Mesenchymal stem cell (in vitro differentiated cells and primary cell): Measurements from ENCODE around the gene TRIM25.

Experiments used
- DNase-seq: peaks from one replicate; pipeline ENCODE4 v3.0.0-alpha.2; 2013
- H2AFZ ChIP-seq: one replicate; pipeline ENCODE4 v1.6.1; 2013; ENCODE audit warnings: low read depth, mild to moderate bottlenecking, control low read depth, inconsistent platforms, low read length, moderate library complexity
- H2AK5ac ChIP-seq: 2 replicates; pipeline ENCODE4 v1.6.1; 2013; ENCODE audit warnings: low read length, moderate library complexity, mild to moderate bottlenecking, inconsistent platforms; ENCODE audit not compliant: severe bottlenecking
- H2BK120ac ChIP-seq: one replicate; pipeline ENCODE4 v1.6.1; 2013; ENCODE audit warnings: low read depth, mild to moderate bottlenecking, inconsistent platforms, low read length, moderate library complexity
- H2BK12ac ChIP-seq, 2 experiments: one replicate each; pipeline ENCODE4 v1.6.1; 2013; ENCODE audit warnings: inconsistent platforms in 2 of 2, low read length in 2 of 2, mild to moderate bottlenecking in 2 of 2, moderate library complexity in 2 of 2, control low read depth in 1 of 2
- H2BK15ac ChIP-seq: one replicate; pipeline ENCODE4 v1.6.1; 2013; ENCODE audit warnings: mild to moderate bottlenecking, low read depth, inconsistent platforms; ENCODE audit not compliant: poor library complexity, severe bottlenecking
- H2BK5ac ChIP-seq: 2 replicates; pipeline ENCODE4 v1.6.1; 2013; ENCODE audit warnings: low read depth, mild to moderate bottlenecking, low read length, control low read depth, inconsistent platforms; ENCODE audit not compliant: poor library complexity, severe bottlenecking
- H3K14ac ChIP-seq, 2 experiments: one replicate each; pipeline ENCODE4 v1.6.1; 2013; ENCODE audit warnings: inconsistent platforms in 2 of 2, low read length in 2 of 2, control low read depth in 1 of 2, mild to moderate bottlenecking in 1 of 2, moderate library complexity in 1 of 2
- H3K18ac ChIP-seq, 2 experiments: one replicate each; pipeline ENCODE4 v1.6.1; 2013; ENCODE audit warnings: inconsistent platforms in 2 of 2, low read length in 2 of 2, control low read depth in 1 of 2, low read depth in 1 of 2, mild to moderate bottlenecking in 1 of 2
- H3K23ac ChIP-seq, 2 experiments: one replicate each; pipeline ENCODE4 v1.6.1; 2013; ENCODE audit warnings: inconsistent platforms in 2 of 2, low read length in 2 of 2, mild to moderate bottlenecking in 2 of 2, moderate library complexity in 2 of 2, control low read depth in 1 of 2
- H3K27ac ChIP-seq: 2 replicates; pipeline ENCODE4 v1.5.1; 2013; ENCODE audit warnings: mild to moderate bottlenecking, moderate library complexity, low read length, control low read depth, inconsistent platforms; ENCODE audit not compliant: poor library complexity, severe bottlenecking
- H3K27me3 ChIP-seq, 2 experiments: 2 replicates each; pipeline versions ENCODE4 v1.6.1 to v1.7.0; 2013; ENCODE audit warnings: low read length in 2 of 2, mild to moderate bottlenecking in 2 of 2, moderate library complexity in 2 of 2, control low read depth in 1 of 2, inconsistent platforms in 1 of 2; ENCODE audit not compliant: control insufficient read depth in 1 of 2, insufficient read depth in 1 of 2
- H3K36me3 ChIP-seq, 2 experiments: 2 replicates each; pipeline versions ENCODE4 v1.6.1 to v1.7.0; 2013; ENCODE audit warnings: low read length in 2 of 2, control low read depth in 1 of 2, inconsistent platforms in 1 of 2, low read depth in 1 of 2, mild to moderate bottlenecking in 1 of 2; ENCODE audit not compliant: insufficient read depth in 2 of 2, control insufficient read depth in 1 of 2
- H3K4ac ChIP-seq, 2 experiments: one replicate each; pipeline ENCODE4 v1.6.1; 2013; ENCODE audit warnings: inconsistent platforms in 2 of 2, low read length in 2 of 2, mild to moderate bottlenecking in 2 of 2, moderate library complexity in 2 of 2, control low read depth in 1 of 2, low read depth in 1 of 2
- H3K4me1 ChIP-seq: 2 replicates; pipeline ENCODE4 v1.6.1; 2013; ENCODE audit warnings: low read depth, low read length, control low read depth; ENCODE audit not compliant: control insufficient read depth, insufficient read depth
- H3K4me2 ChIP-seq: 2 replicates; pipeline ENCODE4 v1.6.1; 2013; ENCODE audit warnings: low read length, mild to moderate bottlenecking, inconsistent platforms; ENCODE audit not compliant: poor library complexity, severe bottlenecking
- H3K4me3 ChIP-seq, 2 experiments: 2 replicates each; pipeline versions ENCODE4 v1.5.1 to v1.7.0; 2013; ENCODE audit warnings: low read length in 2 of 2, mild to moderate bottlenecking in 2 of 2, control low read depth in 1 of 2, low read depth in 1 of 2; ENCODE audit not compliant: insufficient read depth in 1 of 2
- H3K79me1 ChIP-seq: replicated peaks from 2 replicates; pipeline ENCODE4 v1.6.1; 2013; ENCODE audit warnings: mild to moderate bottlenecking, control low read depth, low read length, inconsistent platforms; ENCODE audit not compliant: poor library complexity, severe bottlenecking
- H3K9ac ChIP-seq: 2 replicates; pipeline ENCODE4 v1.7.0; 2013; ENCODE audit warnings: mild to moderate bottlenecking, low read length, moderate library complexity
- H3K9me3 ChIP-seq: 2 replicates; pipeline ENCODE4 v1.7.0; 2013; ENCODE audit warnings: mild to moderate bottlenecking, low read length; ENCODE audit not compliant: control insufficient read depth
- H4K8ac ChIP-seq: one replicate; pipeline ENCODE4 v1.6.1; 2013; ENCODE audit warnings: inconsistent platforms, mild to moderate bottlenecking, low read length, moderate library complexity
- H4K91ac ChIP-seq: one replicate; pipeline ENCODE4 v1.6.1; 2013; ENCODE audit warnings: mild to moderate bottlenecking, low read length, inconsistent platforms
- WGBS: methylation state at CpG from one replicate; pipeline ENCODE4 v1.1.7; 2013; ENCODE audit warnings: mixed read lengths; 5-methylcytosine and 5-hydroxymethylcytosine counted together

The TRIM25 gene

GRCh38 chr17:56847106-56847505 lies 66.7 kb downstream of the TRIM25 start:
- Histone ChIP-seq H2BK15ac (no peak overlapping the region), H3K9ac (no peak overlapping the region), H2BK120ac (no peak overlapping the region), H3K18ac (no peak overlapping the region), H2BK12ac (no peak overlapping the region), H4K91ac (no peak overlapping the region), H3K4ac (no peak overlapping the region), H3K36me3 (peaks cover 8 to 38% of the 10 kb centered on the region in 2 experiments), H3K27me3 (no peaks in the 10 kb centered on the region), H3K14ac (no peak overlapping the region), H4K8ac (no peak overlapping the region), H3K4me1 (no peaks in the 10 kb centered on the region), H3K4me2 (no peak overlapping the region), H3K27ac (no peak overlapping the region), H2AK5ac (no peak overlapping the region), H3K9me3 (no peaks in the 10 kb centered on the region), H3K23ac (no peak overlapping the region), H3K79me1 (peaks cover 3% of the 10 kb centered on the region), H2AFZ (no peak overlapping the region), H2BK5ac (no peak overlapping the region), H3K4me3 (no peak overlapping the region)
- no peak for DNase-seq
- 89% methylated on average over 2 of the region's 4 CpGs for WGBS

- Histone ChIP-seq H2BK12ac (no peak overlapping the region), H3K4me3 (no peak overlapping the region), H2AFZ (no peak overlapping the region), H3K18ac (no peak overlapping the region), H2BK5ac (no peak overlapping the region), H2BK120ac (no peak overlapping the region), H3K9me3 (no peaks in the 10 kb centered on the region), H3K4ac (no peak overlapping the region), H3K9ac (no peak overlapping the region), H3K27ac (no peak overlapping the region), H3K79me1 (peaks cover 3% of the 10 kb centered on the region), H3K4me2 (no peak overlapping the region), H4K8ac (no peak overlapping the region), H3K27me3 (no peaks in the 10 kb centered on the region), H3K4me1 (no peaks in the 10 kb centered on the region), H2BK15ac (no peak overlapping the region), H3K14ac (no peak overlapping the region), H3K36me3 (peaks cover 4 to 28% of the 10 kb centered on the region in 2 experiments), H4K91ac (no peak overlapping the region), H3K23ac (no peak overlapping the region), H2AK5ac (no peak overlapping the region)
- WGBS = no CpG with 5 or more reads among the region's 1 CpG
- no peak for DNase-seq
Observed at GRCh38 chr17:56845934-56846333, 67.9 kb downstream of the TRIM25 start.

- Histone ChIP-seq H2BK5ac (no peak overlapping the region), H3K4ac (no peak overlapping the region), H3K4me1 (no peaks in the 10 kb centered on the region), H2BK12ac (no peak overlapping the region), H2BK120ac (no peak overlapping the region), H3K79me1 (peaks cover 4% of the 10 kb centered on the region), H3K9ac (no peak overlapping the region), H3K14ac (no peak overlapping the region), H3K18ac (no peak overlapping the region), H3K23ac (no peak overlapping the region), H3K36me3 (peaks cover 3 to 6% of the 10 kb centered on the region in 2 experiments), H3K4me2 (no peak overlapping the region), H2AFZ (no peak overlapping the region), H4K8ac (no peak overlapping the region), H3K9me3 (no peaks in the 10 kb centered on the region), H3K4me3 (no peak overlapping the region), H2AK5ac (no peak overlapping the region), H3K27ac (no peak overlapping the region), H4K91ac (no peak overlapping the region), H3K27me3 (no peaks in the 10 kb centered on the region), H2BK15ac (no peak overlapping the region)
- WGBS = 100% methylated on average over 1 of the region's 2 CpGs
- no peak for DNase-seq
Observed at GRCh38 chr17:56842577-56842976, 71.3 kb downstream of the TRIM25 start.

GRCh38 chr17:56838687-56839086 lies 75.2 kb downstream of the TRIM25 start:
- peaks cover 11% of the 10 kb centered on the region for H3K4me1 ChIP-seq
- H3K9me3 ChIP-seq = no peaks in the 10 kb centered on the region
- no peak overlapping the region for H3K14ac ChIP-seq
- no peak overlapping the region for H2BK12ac ChIP-seq
- no peak overlapping the region for H3K9ac ChIP-seq
- H2BK5ac ChIP-seq = no peak overlapping the region
- no peak overlapping the region for H4K8ac ChIP-seq
- H3K23ac ChIP-seq = no peak overlapping the region
- no peak overlapping the region for H3K4me3 ChIP-seq
- H2AFZ ChIP-seq = no peak overlapping the region
- H3K4me2 ChIP-seq = no peak overlapping the region
- no peak overlapping the region for H2AK5ac ChIP-seq
- no peak overlapping the region for H4K91ac ChIP-seq
- H3K27ac ChIP-seq = no peak overlapping the region
- H3K79me1 ChIP-seq = peaks cover 13% of the 10 kb centered on the region
- DNase-seq = no peak
- WGBS = no CpG with 5 or more reads among the region's 3 CpGs
- H3K4ac ChIP-seq = no peak overlapping the region
- no peak overlapping the region for H3K18ac ChIP-seq
- H2BK120ac ChIP-seq = no peak overlapping the region
- peaks cover 3% of the 10 kb centered on the region in 2 experiments for H3K36me3 ChIP-seq
- no peaks in the 10 kb centered on the region for H3K27me3 ChIP-seq
- H2BK15ac ChIP-seq = no peak overlapping the region
